Left lung (tissue), 10 donors: Measurements from ENCODE around the gene IL36A. TPM values are rescaled to one million over a fixed set of nuclear protein-coding genes. Genes with fewer than 3 reads are reported as not detected.

ENCODE experiments used
- ATAC-seq: fragments of 200-7000 bp; cut with Tn5 transposase; one replicate; pipeline ENCODE4 v1.9.1; 2020; ENCODE audit warnings: moderate library complexity
- DNase-seq, 4 donors: peaks; one replicate each; pipeline ENCODE4 v3.0.0-alpha.2; 2013 to 2020
- H3K27ac ChIP-seq, 2 donors: fragments of 200-600 bp; sonication (generic) in 1 of 2; one replicate each; pipeline versions ENCODE4 v1.5.0 to v1.8.0; 2020 to 2021
- H3K27me3 ChIP-seq, 2 donors: fragments of 200-600 bp; sonication (generic) in 1 of 2; one replicate each; pipeline versions ENCODE4 v1.5.0 to v1.8.0; 2020 to 2021
- H3K36me3 ChIP-seq, 2 donors: fragments of 200-600 bp; sonication (generic) in 1 of 2; one replicate each; pipeline versions ENCODE4 v1.5.0 to v1.8.0; 2020 to 2021
- H3K4me1 ChIP-seq, 2 donors: fragments of 200-600 bp; one replicate each; pipeline ENCODE4 v1.8.0; 2021
- H3K4me3 ChIP-seq, 2 donors: fragments of 200-600 bp; sonication (generic) in 1 of 2; one replicate each; pipeline versions ENCODE4 v1.5.0 to v1.8.0; 2020 to 2021; ENCODE audit warnings: mild to moderate bottlenecking in 1 of 2
- H3K9me3 ChIP-seq, 2 donors: fragments of 200-600 bp; sonication (generic) in 1 of 2; one replicate each; pipeline versions ENCODE4 v1.5.0 to v1.8.0; 2020 to 2021
- CTCF ChIP-seq, 2 donors: fragments of 200-600 bp; sonication (generic) in 1 of 2; IDR thresholded peaks; one replicate each; pipeline versions ENCODE4 v1.5.0 to v1.8.0; 2021; ENCODE audit warnings: antibody characterized with exemption in 2 of 2
- intact Hi-C, 2 donors: fragments of 100-400 bp; cut with DNase I; formaldehyde crosslinking; loops; one replicate each; pipeline versions ENCODE4 v1.11.2 to v1.14.2; 2022
- polyA plus RNA-seq, 6 donors: library from polyadenylated mRNA; unstranded; fragments of 120-200 nt; gene quantifications; one replicate each; pipeline ENCODE4 v1.2.1, GENCODE V29; 2013; ENCODE audit not compliant: insufficient read length in 6 of 6
- total RNA-seq, 2 donors: library from RNA; stranded (reverse); fragmentation: NEBNext Ultra II Directional; extraction: Animal tissue kit (Norgen Biotek cat#: 25700); gene quantifications; one replicate each; pipeline ENCODE4 v1.2.1, GENCODE V29; 2021
- donor health status: DM: no; HTN: yes; CAD: no.
- donor health status: DM: no; HTN: no; CAD: no.

IL36A gene
- total and polyA plus RNA-seq, 8 donors = not detected

GRCh38 chr2:113027691-113028090 lies 22.4 kb downstream of the IL36A start:
- no peak overlapping the region for H3K4me3 ChIP-seq
- DNase-seq (no peak), ATAC-seq (no peak)
- peaks cover 5 to 36% of the 10 kb centered on the region in 2 donors for H3K27me3 ChIP-seq
- intact Hi-C loops = no loop called here
- no peak for TF ChIP-seq CTCF (IDR thresholded peaks at IDR 0.05)
- no peak overlapping the region for H3K27ac ChIP-seq
- no peaks in the 10 kb centered on the region for H3K4me1 ChIP-seq
- H3K9me3 ChIP-seq = no peaks in the 10 kb centered on the region
- H3K36me3 ChIP-seq = no peaks in the 10 kb centered on the region

GRCh38 chr2:113028112-113028511 lies 22.9 kb downstream of the IL36A start:
- intact Hi-C loops = no loop called here
- no peaks in the 10 kb centered on the region for H3K36me3 ChIP-seq
- no peak overlapping the region for H3K27ac ChIP-seq
- no peak for TF ChIP-seq CTCF (IDR thresholded peaks at IDR 0.05)
- peaks cover 5 to 36% of the 10 kb centered on the region in 2 donors for H3K27me3 ChIP-seq
- H3K9me3 ChIP-seq = no peaks in the 10 kb centered on the region
- H3K4me3 ChIP-seq = no peak overlapping the region
- no peak for ATAC-seq
- H3K4me1 ChIP-seq = no peaks in the 10 kb centered on the region
- DNase-seq = no peak

GRCh38 chr2:113032737-113033136 lies 27.5 kb downstream of the IL36A start:
- Histone ChIP-seq H3K4me3 (no peak overlapping the region), H3K36me3 (no peaks in the 10 kb centered on the region), H3K27ac (no peak overlapping the region), H3K27me3 (peaks cover 2 to 18% of the 10 kb centered on the region in 2 donors), H3K9me3 (no peaks in the 10 kb centered on the region), H3K4me1 (no peaks in the 10 kb centered on the region)
- DNase-seq (no peak), ATAC-seq (no peak)
- no peak for TF ChIP-seq CTCF (IDR thresholded peaks at IDR 0.05)
- intact Hi-C loops = no loop called here

GRCh38 chr2:113034016-113034415 lies 28.8 kb downstream of the IL36A start:
- no peak for TF ChIP-seq CTCF (IDR thresholded peaks at IDR 0.05)
- no peak for ATAC-seq
- intact Hi-C loops = no loop called here
- no peak overlapping the region for H3K27ac ChIP-seq
- no peak for DNase-seq
- H3K36me3 ChIP-seq = no peaks in the 10 kb centered on the region
- H3K27me3 ChIP-seq = peaks cover 0 to 10% of the 10 kb centered on the region in 2 donors
- H3K4me3 ChIP-seq = no peak overlapping the region
- no peaks in the 10 kb centered on the region for H3K4me1 ChIP-seq
- no peaks in the 10 kb centered on the region for H3K9me3 ChIP-seq

- H3K4me1 ChIP-seq = no peaks in the 10 kb centered on the region
- ATAC-seq = no peak
- DNase-seq = no peak
- H3K27me3 ChIP-seq = peaks cover 0 to 3% of the 10 kb centered on the region in 2 donors
- H3K9me3 ChIP-seq = no peaks in the 10 kb centered on the region
- no peaks in the 10 kb centered on the region for H3K36me3 ChIP-seq
- no peak for TF ChIP-seq CTCF (IDR thresholded peaks at IDR 0.05)
- H3K27ac ChIP-seq = no peak overlapping the region
- no peak overlapping the region for H3K4me3 ChIP-seq
- intact Hi-C loops = no loop called here
Observed at GRCh38 chr2:113036763-113037162, 31.5 kb downstream of the IL36A start.
